H1 (cell line): Measurements from ENCODE around the gene HTR6. TPM values are rescaled to one million over a fixed set of nuclear protein-coding genes. Genes with fewer than 3 reads are reported as not detected.

Experiments
- CTCF ChIA-PET: fragments of 300-600 bp; sonication (Branson Sonifier 250); formaldehyde crosslinking; loops from one replicate; lab custom pipeline; 2021; ENCODE audit not compliant: partially characterized antibody; lab: Charles Lee
- POLR2A ChIA-PET: fragments of 300-600 bp; sonication (Branson Sonifier 250); formaldehyde crosslinking; loops from one replicate; lab custom pipeline; 2021; ENCODE audit warnings: inconsistent platforms; ENCODE audit not compliant: partially characterized antibody; lab: Charles Lee
- DNase-seq, 2 experiments: peaks; one replicate each; pipeline versions ENCODE4 v3.0.0 to v3.0.0-alpha.2; 2010 to 2022; ENCODE audit warnings: low spot score in 2 of 2, low read depth in 1 of 2, mixed read lengths in 1 of 2
- FAIRE-seq: peaks from 2 replicates; lab custom pipeline; 2011; peaks lifted over from hg19 to GRCh38; lab: Jason Lieb, UNC
- H2AFZ ChIP-seq: 2 replicates; pipeline ENCODE4 v1.8.1; 2012; ENCODE audit warnings: low read length, inconsistent platforms
- H2AK5ac ChIP-seq: 2 replicates; pipeline ENCODE4 v1.6.1; 2013; ENCODE audit warnings: low read depth, low read length
- H2BK120ac ChIP-seq: replicated peaks from 2 replicates; pipeline ENCODE3; 2013; ENCODE audit warnings: low read depth, low read length, inconsistent platforms
- H2BK12ac ChIP-seq: 2 replicates; pipeline ENCODE4 v1.6.1; 2013; ENCODE audit warnings: low read depth, low read length
- H2BK15ac ChIP-seq: 2 replicates; pipeline ENCODE4 v1.6.1; 2013; ENCODE audit warnings: low read length
- H2BK20ac ChIP-seq: 2 replicates; pipeline ENCODE4 v1.6.1; 2013; ENCODE audit warnings: low read length
- H2BK5ac ChIP-seq: 2 replicates; pipeline ENCODE4 v1.6.1; 2013; ENCODE audit warnings: low read depth, low read length
- H3K14ac ChIP-seq: 2 replicates; pipeline ENCODE4 v1.6.1; 2013; ENCODE audit warnings: inconsistent platforms; ENCODE audit not compliant: insufficient read length
- H3K18ac ChIP-seq: 2 replicates; pipeline ENCODE4 v1.6.1; 2013; ENCODE audit warnings: low read length; ENCODE audit errors: extremely low read depth
- H3K23ac ChIP-seq: 2 replicates; pipeline ENCODE4 v1.6.1; 2013; ENCODE audit warnings: inconsistent platforms; ENCODE audit not compliant: insufficient read length
- H3K23me2 ChIP-seq: 2 replicates; pipeline ENCODE4 v1.6.1; 2013; ENCODE audit warnings: low read depth, low read length
- H3K27ac ChIP-seq: 2 replicates; pipeline ENCODE4 v1.6.1; 2011; ENCODE audit warnings: low read depth, low read length, inconsistent platforms
- H3K27me3 ChIP-seq, 4 experiments: replicated peaks in 1 of 4; 1 replicate in 1 of 4; 2 replicates in 3 of 4; pipeline versions ENCODE4 v1.6.1 to v1.8.1; 2011 to 2013; ENCODE audit warnings: low read length in 3 of 4, mild to moderate bottlenecking in 3 of 4, inconsistent platforms in 2 of 4, mixed read lengths in 2 of 4, moderate library complexity in 1 of 4; ENCODE audit not compliant: control insufficient read depth in 3 of 4, insufficient read depth in 3 of 4; ENCODE audit errors: extremely low read depth in 1 of 4
- H3K36me3 ChIP-seq, 4 experiments: 2 replicates each; pipeline versions ENCODE4 v1.6.1 to v1.8.1; 2011 to 2013; ENCODE audit warnings: mild to moderate bottlenecking in 4 of 4, low read length in 3 of 4, moderate library complexity in 2 of 4, control low read depth in 1 of 4, inconsistent platforms in 1 of 4; ENCODE audit not compliant: insufficient read depth in 4 of 4, control insufficient read depth in 2 of 4
- H3K4ac ChIP-seq: replicated peaks from 2 replicates; pipeline ENCODE3; 2013; ENCODE audit warnings: low read length, low read depth, mixed read lengths, inconsistent platforms; ENCODE audit not compliant: insufficient read length
- H3K4me1 ChIP-seq, 4 experiments: replicated peaks in 1 of 4; 1 replicate in 1 of 4; 2 replicates in 3 of 4; pipeline versions ENCODE4 v1.6.1 to v1.8.1; 2011 to 2013; ENCODE audit warnings: low read length in 3 of 4, inconsistent platforms in 2 of 4, mixed read lengths in 1 of 4; ENCODE audit not compliant: insufficient read depth in 4 of 4, control insufficient read depth in 3 of 4
- H3K4me2 ChIP-seq, 2 experiments: 2 replicates each; pipeline versions ENCODE4 v1.6.1 to v1.8.1; 2011 to 2013; ENCODE audit warnings: low read depth in 2 of 2, low read length in 2 of 2, control low read depth in 1 of 2, inconsistent platforms in 1 of 2, mild to moderate bottlenecking in 1 of 2; ENCODE audit not compliant: insufficient read depth in 1 of 2
- H3K4me3 ChIP-seq, 4 experiments: fragments of 200-600, 300-600 bp in 1 of 4; sonication (generic), shearing (Covaris generic), sonication (Bioruptor Twin) in 1 of 4; 2 replicates each; pipeline versions ENCODE4 v1.5.1 to v1.8.1; 2011 to 2016; ENCODE audit warnings: low read length in 4 of 4, low read depth in 3 of 4, control low read depth in 2 of 4, inconsistent platforms in 2 of 4, mild to moderate bottlenecking in 2 of 4, mixed read lengths in 1 of 4, moderate library complexity in 1 of 4; ENCODE audit not compliant: insufficient read depth in 2 of 4; ENCODE audit errors: extremely low read depth in 1 of 4
- H3K56ac ChIP-seq: replicated peaks from 2 replicates; pipeline ENCODE3; 2013; ENCODE audit warnings: low read depth, mild to moderate bottlenecking, mixed read lengths, low read length, inconsistent platforms; ENCODE audit not compliant: insufficient read length
- H3K79me1 ChIP-seq: 2 replicates; pipeline ENCODE4 v1.6.1; 2013; ENCODE audit warnings: low read depth, low read length, control low read depth
- H3K79me2 ChIP-seq, 2 experiments: 2 replicates each; pipeline versions ENCODE4 v1.6.1 to v1.8.1; 2012 to 2013; ENCODE audit warnings: low read length in 2 of 2, mild to moderate bottlenecking in 2 of 2, inconsistent platforms in 1 of 2; ENCODE audit not compliant: insufficient read depth in 2 of 2, control insufficient read depth in 1 of 2
- H3K9ac ChIP-seq, 4 experiments: replicated peaks in 1 of 4; 1 replicate in 1 of 4; 2 replicates in 3 of 4; pipeline versions ENCODE4 v1.6.1 to v1.8.1; 2011 to 2013; ENCODE audit warnings: low read depth in 3 of 4, low read length in 3 of 4, control low read depth in 2 of 4, mild to moderate bottlenecking in 2 of 4, moderate library complexity in 2 of 4, inconsistent platforms in 1 of 4; ENCODE audit errors: extremely low read depth in 1 of 4
- H3K9me3 ChIP-seq, 2 experiments: 2 replicates each; pipeline versions ENCODE4 v1.6.1 to v1.8.1; 2012 to 2013; ENCODE audit warnings: mild to moderate bottlenecking in 2 of 2, moderate library complexity in 2 of 2, control low read depth in 1 of 2, inconsistent platforms in 1 of 2, low read depth in 1 of 2, low read length in 1 of 2, mixed read lengths in 1 of 2; ENCODE audit not compliant: insufficient read depth in 2 of 2
- H4K20me1 ChIP-seq, 2 experiments: replicated peaks in 1 of 2; 2 replicates each; pipeline versions ENCODE3 to v1.8.1; 2011 to 2013; ENCODE audit warnings: inconsistent platforms in 2 of 2, low read length in 2 of 2, mild to moderate bottlenecking in 1 of 2; ENCODE audit not compliant: insufficient read depth in 2 of 2, control insufficient read depth in 1 of 2
- H4K5ac ChIP-seq: 2 replicates; pipeline ENCODE4 v1.6.1; 2013; ENCODE audit warnings: low read length, low read depth, mixed read lengths, inconsistent platforms; ENCODE audit not compliant: insufficient read length
- H4K8ac ChIP-seq: 2 replicates; pipeline ENCODE4 v1.8.0; 2013; ENCODE audit warnings: mild to moderate bottlenecking, moderate library complexity, low read length, inconsistent platforms; ENCODE audit not compliant: insufficient read depth; ENCODE audit errors: extremely low read depth
- H4K91ac ChIP-seq: replicated peaks from 2 replicates; pipeline ENCODE3; 2013; ENCODE audit warnings: low read length, mixed read lengths, inconsistent platforms; ENCODE audit not compliant: insufficient read length
- BCL11A ChIP-seq, 2 experiments: IDR thresholded peaks; one replicate each; pipeline ENCODE4 v1.6.1; 2011; ENCODE audit warnings: low read depth in 2 of 2, low read length in 2 of 2, mild to moderate bottlenecking in 2 of 2
- CBX8 ChIP-seq: fragments of 300-800, 300-1000 bp; sonication (generic); IDR thresholded peaks from 2 replicates; pipeline ENCODE4 v1.7.1; 2016; ENCODE audit warnings: low read depth, low read length, borderline replicate concordance
- CREB1 ChIP-seq: IDR thresholded peaks from 2 replicates; pipeline ENCODE4 v1.6.1; 2012; ENCODE audit warnings: inconsistent platforms
- CTBP2 ChIP-seq: IDR thresholded peaks from 2 replicates; pipeline ENCODE4 v1.7.0; 2011; ENCODE audit warnings: borderline replicate concordance, mild to moderate bottlenecking, moderate library complexity, mixed read lengths, low read length; ENCODE audit not compliant: insufficient read depth, insufficient read length
- EGR1 ChIP-seq: IDR thresholded peaks from 2 replicates; pipeline ENCODE4 v1.6.1; 2011; ENCODE audit warnings: low read depth, low read length, borderline replicate concordance
- EZH2 ChIP-seq: fragments of 200-600 bp; sonication (generic); IDR thresholded peaks from 2 replicates; pipeline ENCODE4 v1.7.1; 2012; ENCODE audit warnings: low read depth, mild to moderate bottlenecking, moderate library complexity, low read length, inconsistent platforms; ENCODE audit not compliant: severe bottlenecking
- FOSL1 ChIP-seq: IDR thresholded peaks from 2 replicates; pipeline ENCODE4 v1.6.1; 2011; ENCODE audit warnings: mild to moderate bottlenecking, low read depth, low read length, moderate library complexity; ENCODE audit not compliant: insufficient read depth
- MAFK ChIP-seq: IDR thresholded peaks from 2 replicates; pipeline ENCODE4 v1.6.1; 2012; ENCODE audit warnings: low read depth, mild to moderate bottlenecking, improper control_type of control experiment, low read length
- NANOG ChIP-seq: IDR thresholded peaks from 2 replicates; pipeline ENCODE4 v1.6.1; 2011; ENCODE audit warnings: low read length, low read depth, mild to moderate bottlenecking, inconsistent platforms; ENCODE audit not compliant: insufficient read depth, poor library complexity, severe bottlenecking
- POLR2A ChIP-seq, 2 experiments: IDR thresholded peaks; 1 replicate in 1 of 2; 2 replicates in 1 of 2; pipeline ENCODE4 v1.6.1; 2011; ENCODE audit warnings: low read depth in 2 of 2, low read length in 2 of 2, mild to moderate bottlenecking in 2 of 2; ENCODE audit errors: control extremely low read depth in 1 of 2
- RXRA ChIP-seq: IDR thresholded peaks from 2 replicates; pipeline ENCODE4 v1.6.1; 2011; ENCODE audit warnings: low read depth, mild to moderate bottlenecking, low read length, moderate library complexity; ENCODE audit not compliant: insufficient read depth
- SP1 ChIP-seq: IDR thresholded peaks from 2 replicates; pipeline ENCODE4 v1.6.1; 2011; ENCODE audit warnings: low read depth, low read length
- SP4 ChIP-seq: IDR thresholded peaks from 2 replicates; pipeline ENCODE4 v1.6.1; 2012; ENCODE audit warnings: low read length, inconsistent platforms
- YY1 ChIP-seq: IDR thresholded peaks from 2 replicates; pipeline ENCODE4 v1.6.1; 2011; ENCODE audit warnings: low read depth, mild to moderate bottlenecking, low read length
- WGBS, 2 experiments: shearing (Covaris generic) in 1 of 2; methylation state at CpG; one replicate each; pipeline versions ENCODE4 v1.1.6 to v1.1.7; 2013 to 2015; ENCODE audit warnings: low lambda C conversion rate in 2 of 2, mixed read lengths in 2 of 2, inconsistent platforms in 1 of 2, low coverage in 1 of 2, missing lambda C conversion rate in 1 of 2; ENCODE audit not compliant: insufficient replicate concordance in 2 of 2, insufficient coverage in 1 of 2, insufficient read length in 1 of 2; ENCODE audit errors: extremely low coverage in 1 of 2, missing lambda C conversion rate in 1 of 2; 5-methylcytosine and 5-hydroxymethylcytosine counted together
- polyA plus RNA-seq, 7 experiments: library from polyadenylated mRNA; depleted of rRNA in 3 of 7; stranded (reverse) in 5 of 7; unstranded in 2 of 7; fragments of >200 nt in 5 of 7; fragments of 200-250 nt in 2 of 7; gene quantifications; 1 replicate in 5 of 7; 2 replicates in 1 of 7; 4 replicates in 1 of 7; pipeline versions ENCODE4 v1.2.1 to v1.2.3, GENCODE V29; 2011 to 2013; ENCODE audit warnings: missing spikeins in 2 of 7, mixed read lengths in 2 of 7
- total RNA-seq: library from RNA; stranded (reverse); fragmentation: NEBNext Ultra II Directional; extraction: Animal tissue kit (Norgen Biotek cat#: 25700); gene quantifications from 2 replicates; pipeline ENCODE4 v1.2.1, GENCODE V29; 2021

Gene HTR6
- total and polyA plus RNA-seq, 2 of the 8 experiments (the other 6 are each of a cell fraction or from before 2014, with no cell fraction given) = 0.76 to 0.95 TPM

DNA sequence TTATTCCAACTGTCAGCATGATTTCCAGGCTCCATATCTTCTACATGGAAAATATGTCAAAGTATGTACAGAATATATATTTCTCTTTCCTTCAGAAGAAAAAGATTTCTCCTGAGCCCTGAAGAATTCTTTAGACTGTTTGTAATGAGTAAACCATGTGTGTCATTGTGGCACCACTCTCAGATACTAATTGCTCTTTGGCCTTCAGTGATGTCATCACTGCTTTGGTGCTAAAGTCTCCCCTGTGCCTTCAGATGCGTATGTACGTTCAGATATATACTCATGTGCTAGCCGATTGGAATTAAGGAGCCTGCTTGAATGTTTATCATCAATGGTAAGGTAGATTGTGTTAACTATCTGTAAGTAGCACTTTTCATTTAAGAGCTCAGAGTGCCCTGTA lies 41.2 kb upstream of the HTR6 start:
- no peak overlapping the region for H3K27ac ChIP-seq
- no peak overlapping the region for H2BK15ac ChIP-seq
- H4K91ac ChIP-seq = no peak overlapping the region
- H3K79me1 ChIP-seq = no peaks in the 10 kb centered on the region; the same call in 1 of the 2 replicates
- no peak overlapping the region for H2BK120ac ChIP-seq
- peaks cover 0 to 26% of the 10 kb centered on the region in 2 experiments; a peak in 2 of 4 replicates for H3K79me2 ChIP-seq
- peaks cover 0 to 4% of the 10 kb centered on the region in 2 experiments for H4K20me1 ChIP-seq
- H2AFZ ChIP-seq = no peak overlapping the region
- no peak overlapping the region for H2BK12ac ChIP-seq
- H3K18ac ChIP-seq = no peak overlapping the region
- no peak overlapping the region for H2AK5ac ChIP-seq
- no peaks in the 10 kb centered on the region for H3K9me3 ChIP-seq
- H3K27me3 ChIP-seq = no peaks in the 10 kb centered on the region
- no peak overlapping the region for H4K8ac ChIP-seq
- no peak overlapping the region for H3K9ac ChIP-seq
- H3K4me3 ChIP-seq = no peak overlapping the region
- H3K23ac ChIP-seq = no peak overlapping the region
- no peak overlapping the region for H2BK5ac ChIP-seq
- H3K4ac ChIP-seq = no peak overlapping the region
- POLR2A ChIA-PET = no interaction called here
- peaks cover 0 to 10% (median 2%) of the 10 kb centered on the region in 4 experiments; a peak in 3 of 7 replicates for H3K4me1 ChIP-seq
- H3K23me2 ChIP-seq = no peaks in the 10 kb centered on the region
- H3K4me2 ChIP-seq = no peak overlapping the region
- H3K36me3 ChIP-seq = peaks cover 0 to 20% (median 18%) of the 10 kb centered on the region in 4 experiments; a peak in 7 of 8 replicates
- no peak overlapping the region for H3K14ac ChIP-seq
- no peak for FAIRE-seq
- no peak overlapping the region for H2BK20ac ChIP-seq
- CTCF ChIA-PET = interaction anchor here (1.0 to 1.5 kb wide), 4 partner anchors 9 to 15 kb away, joined by 3 to 5 read pairs (median 3); no protein-coding TSS in a partner anchor
- H3K56ac ChIP-seq = no peak overlapping the region
- DNase-seq = no peak
- 98% methylated on average over 3 of the region's 3 CpGs; no CpG with 5 or more reads in 1 of the 2 experiments for WGBS, 2 experiments
- no peak overlapping the region for H4K5ac ChIP-seq
- TF ChIP-seq EZH2 (no peak), POLR2A (IDR thresholded peaks at IDR 0.05; ENCODE audit: control extremely low read depth in 1 of 2, low read depth in 2 of 2, low read length in 2 of 2) (no peak), SP1 (no peak), YY1 (no peak), BCL11A (IDR thresholded peaks at IDR 0.05; ENCODE audit: low read depth in 2 of 2, low read length in 2 of 2) (no peak), CTBP2 (no peak), CREB1 (no peak), SP4 (no peak), FOSL1 (no peak), NANOG (no peak), CBX8 (no peak), MAFK (no peak), RXRA (no peak), EGR1 (no peak)
